GM18861 (cell line): Measurements from ENCODE around the gene OVOL1.
"Not testable (repeated sequence)": the region's sequence is repeated elsewhere in the genome, so short reads cannot be mapped to it uniquely, and the experiment has no call there.

Source experiments
- ATAC-seq: cut with Tn5 transposase; IDR thresholded peaks from one replicate; pipeline ENCODE4 v1.9.1; 2021; ENCODE audit not compliant: unreplicated experiment

OVOL1 gene

GRCh38 chr11:65786786-65787636 lies at the start of gene OVOL1:
Gene OVOL1 (plus strand): TSS chr11:65787063. CDS start chr11:65787374, 311 bp downstream.
- ATAC-seq = no peak

- no peak for ATAC-seq
Observed at GRCh38 chr11:65739022-65739421, 47.8 kb upstream of the OVOL1 start.

- no peak for ATAC-seq
Observed at GRCh38 chr11:65741185-65741584, 45.7 kb upstream of the OVOL1 start.

- ATAC-seq = no peak
Observed at GRCh38 chr11:65742353-65742752, 44.5 kb upstream of the OVOL1 start.

GRCh38 chr11:65743681-65744025 lies 43.2 kb upstream of the OVOL1 start:
- ATAC-seq = no peak

GRCh38 chr11:65744026-65744698 lies 42.7 kb upstream of the OVOL1 start:
- no peak for ATAC-seq

GRCh38 chr11:65744699-65745042 lies 42.2 kb upstream of the OVOL1 start:
- ATAC-seq = no peak

GRCh38 chr11:65745049-65745448 lies 41.8 kb upstream of the OVOL1 start:
- ATAC-seq = no peak

- not testable (repeated sequence) for ATAC-seq
Observed at GRCh38 chr11:65762169-65762568, 24.7 kb upstream of the OVOL1 start.

GRCh38 chr11:65762816-65763215 lies 24.0 kb upstream of the OVOL1 start:
- ATAC-seq = not testable (repeated sequence)

- ATAC-seq = no peak
Observed at GRCh38 chr11:65764434-65764833, 22.4 kb upstream of the OVOL1 start.

GRCh38 chr11:65766535-65766934 lies 20.3 kb upstream of the OVOL1 start:
- ATAC-seq = no peak

- no peak for ATAC-seq
Observed at GRCh38 chr11:65767406-65767805, 19.5 kb upstream of the OVOL1 start.

- ATAC-seq = not testable (repeated sequence)
Observed at GRCh38 chr11:65767806-65768205, 19.1 kb upstream of the OVOL1 start.

GRCh38 chr11:65770951-65771567 lies 15.8 kb upstream of the OVOL1 start:
- ATAC-seq = no peak

- no peak for ATAC-seq
Observed at GRCh38 chr11:65771589-65772112, 15.2 kb upstream of the OVOL1 start.

- no peak for ATAC-seq
Observed at GRCh38 chr11:65773784-65774411, 13.0 kb upstream of the OVOL1 start.

GRCh38 chr11:65774525-65775306 lies 12.1 kb upstream of the OVOL1 start:
- no peak for ATAC-seq

GRCh38 chr11:65776196-65776595 lies 10.7 kb upstream of the OVOL1 start:
- no peak for ATAC-seq

- ATAC-seq = no peak
Observed at GRCh38 chr11:65776710-65777141, 10.1 kb upstream of the OVOL1 start.

- no peak for ATAC-seq
Observed at GRCh38 chr11:65777241-65777640, 9.6 kb upstream of the OVOL1 start.
